ENCODE data around the gene APC.
"Not testable (repeated sequence)": the region's sequence is repeated elsewhere in the genome, so short reads cannot be mapped to it uniquely, and the experiment has no call there.

Gene APC

GRCh38 chr5:112713206-112713605 lies 24.5 kb upstream of the APC start:
- ChIA-PET CTCF (interaction anchor here (1.2 to 2.0 kb wide), 3 partner anchors 20 to 45 kb away, joined by 3 to 7 read pairs (median 6); no protein-coding TSS in a partner anchor), POLR2A (no interaction called here)
- DNase-seq (ENCODE audit: extremely low spot score) = no peak
- TF ChIP-seq CTCF (IDR thresholded peaks at IDR 0.05; ENCODE audit: control extremely low read depth, extremely low read depth, low read depth, missing control alignments) = no peak

GRCh38 chr5:112716895-112717294 lies 20.8 kb upstream of the APC start:
- POLR2A ChIA-PET; DNase-seq (ENCODE audit: extremely low spot score); CTCF ChIA-PET: not testable (repeated sequence)

GRCh38 chr5:112717506-112718082 lies 20.1 kb upstream of the APC start:
- DNase-seq (ENCODE audit: extremely low spot score) = no peak
- CTCF ChIA-PET = interaction anchor here (1.6 kb wide), 1 partner anchor 22 kb away, joined by 3 read pairs; no protein-coding TSS in a partner anchor
- no peak for TF ChIP-seq CTCF (IDR thresholded peaks at IDR 0.05; ENCODE audit: control extremely low read depth, extremely low read depth, low read depth, missing control alignments)
- POLR2A ChIA-PET = no interaction called here

- DNase-seq (ENCODE audit: extremely low spot score) = no peak
- no peak for TF ChIP-seq CTCF (IDR thresholded peaks at IDR 0.05; ENCODE audit: control extremely low read depth, extremely low read depth, low read depth, missing control alignments)
- CTCF ChIA-PET = interaction anchor here (0.9 to 4.4 kb wide), 3 partner anchors 9 to 21 kb away, joined by 3 to 22 read pairs (median 4); partner anchors contain the start of gene APC
- POLR2A ChIA-PET = no interaction called here
These were observed 19.3 kb upstream of the APC start for GRCh38 chr5:112718344-112718743.

GRCh38 chr5:112720576-112720975 lies 17.1 kb upstream of the APC start:
- DNase-seq (ENCODE audit: extremely low spot score) = no peak
- no peak for TF ChIP-seq CTCF (IDR thresholded peaks at IDR 0.05; ENCODE audit: control extremely low read depth, extremely low read depth, low read depth, missing control alignments)
- POLR2A ChIA-PET = no interaction called here
- CTCF ChIA-PET = interaction anchor here (1.3 to 4.4 kb wide), 4 partner anchors 9 to 16 kb away, joined by 3 to 22 read pairs (median 6); partner anchors contain the start of gene APC

- CTCF ChIA-PET = interaction anchor here (1.2 to 2.1 kb wide), 3 partner anchors 11 to 33 kb away, joined by 3 to 13 read pairs (median 7); no protein-coding TSS in a partner anchor
These were observed 12.8 kb upstream of the APC start for GRCh38 chr5:112724901-112725300.

More at GRCh38 chr5:112724901-112725300, 12.8 kb upstream of the APC start:
- no peak for TF ChIP-seq CTCF (IDR thresholded peaks at IDR 0.05; ENCODE audit: control extremely low read depth, extremely low read depth, low read depth, missing control alignments)
- no peak for DNase-seq (ENCODE audit: extremely low spot score)
- POLR2A ChIA-PET = no interaction called here

All from GM10248 (cell line).